ENCODE measurements around the gene FOXL1.
A peak's percentile ranks its signal among the peaks of the same experiment; 100 is the strongest.

FOXL1 gene

DNA sequence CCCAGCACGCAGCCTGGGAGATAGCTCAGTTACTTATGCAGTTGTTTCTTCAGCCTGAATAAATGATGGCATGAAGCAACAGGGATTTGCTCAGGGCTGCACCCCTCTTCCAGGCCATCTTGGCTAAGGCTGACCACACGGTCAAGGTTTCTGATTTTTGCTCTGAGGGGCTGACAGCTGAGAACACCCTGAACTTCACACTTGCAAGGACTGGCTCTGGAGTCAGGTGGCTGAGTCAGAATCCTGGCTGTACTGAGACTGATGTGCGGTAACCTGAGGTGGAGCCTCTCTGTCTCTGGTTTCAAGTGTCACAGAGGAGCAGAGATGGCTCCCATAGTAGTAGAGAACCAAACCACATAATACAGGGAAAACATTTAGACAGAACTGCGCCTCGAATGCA is 28.1 kb upstream of the FOXL1 start:
- H3K4me3 ChIP-seq (ENCODE audit: low read length): no peak overlapping the region
- H3K9ac ChIP-seq (ENCODE audit: low read depth, low read length): no peak overlapping the region
- H3K36me3 ChIP-seq (ENCODE audit: insufficient read depth, low read length): peaks cover 17% of the 10 kb centered on the region
- H3K4me1 ChIP-seq (ENCODE audit: control insufficient read depth, insufficient read depth, low read length): peaks cover 5% of the 10 kb centered on the region
- no peaks in the 10 kb centered on the region for H3K9me3 ChIP-seq (replicated peaks; ENCODE audit: low read length)
- no peak overlapping the region for H3K4me2 ChIP-seq (ENCODE audit: low read length)
- no peaks in the 10 kb centered on the region for H3K27me3 ChIP-seq (ENCODE audit: control insufficient read depth, insufficient read depth, low read length)

DNA sequence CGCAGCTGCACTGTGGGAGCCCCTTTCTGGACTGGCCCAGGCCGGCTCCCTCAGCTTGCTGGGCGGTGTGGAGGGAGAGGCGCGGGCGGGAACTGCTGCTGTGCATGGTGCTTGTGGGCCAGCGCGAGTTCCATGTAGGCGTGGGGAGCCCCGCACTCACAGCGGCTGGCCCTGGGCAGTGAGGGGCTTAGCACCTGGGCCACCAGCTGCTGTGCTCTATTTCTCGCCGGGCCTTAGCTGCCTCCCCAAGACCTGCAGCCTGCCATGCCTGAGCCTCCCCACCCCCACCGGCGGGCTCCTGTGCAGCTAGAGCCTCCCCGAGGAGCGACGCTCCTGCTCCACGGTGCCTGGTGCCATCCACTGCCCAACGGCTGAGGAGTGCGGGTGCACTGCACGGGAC is 25.0 kb upstream of the FOXL1 start:
- Histone ChIP-seq H3K4me1 (ENCODE audit: control insufficient read depth, insufficient read depth, low read length) (peaks cover 15% of the 10 kb centered on the region), H3K27me3 (ENCODE audit: control insufficient read depth, insufficient read depth, low read length) (no peaks in the 10 kb centered on the region), H3K9me3 (replicated peaks; ENCODE audit: low read length) (no peaks in the 10 kb centered on the region), H3K9ac (ENCODE audit: low read depth, low read length) (no peak overlapping the region), H3K4me2 (ENCODE audit: low read length) (no peak overlapping the region), H3K36me3 (ENCODE audit: insufficient read depth, low read length) (peaks cover 13% of the 10 kb centered on the region), H3K4me3 (ENCODE audit: low read length) (no peak overlapping the region)

DNA sequence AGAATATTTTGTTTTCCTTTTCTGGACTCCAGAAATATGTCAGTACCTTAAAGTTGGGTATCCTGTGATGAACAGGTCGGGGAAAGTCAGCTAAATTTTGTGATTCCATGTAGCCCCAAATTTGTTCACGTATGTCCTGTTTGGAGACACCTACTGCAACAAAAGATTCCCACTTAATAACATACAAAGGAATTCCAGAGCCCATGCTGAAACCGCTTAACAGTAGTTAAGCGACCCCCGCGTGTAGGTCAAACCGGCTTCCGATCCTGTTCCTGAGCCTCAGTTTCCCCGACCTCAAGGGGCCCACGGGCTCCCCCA is 23.8 kb upstream of the FOXL1 start:
- Histone ChIP-seq H3K9me3 (replicated peaks; ENCODE audit: low read length) (no peaks in the 10 kb centered on the region), H3K4me2 (ENCODE audit: low read length) (peak overlapping the region; percentile 95), H3K36me3 (ENCODE audit: insufficient read depth, low read length) (peaks cover 13% of the 10 kb centered on the region), H3K4me3 (ENCODE audit: low read length) (peak overlapping the region; percentile 93), H3K4me1 (ENCODE audit: control insufficient read depth, insufficient read depth, low read length) (peaks cover 15% of the 10 kb centered on the region), H3K27me3 (ENCODE audit: control insufficient read depth, insufficient read depth, low read length) (no peaks in the 10 kb centered on the region), H3K9ac (ENCODE audit: low read depth, low read length) (peak overlapping the region; percentile 94)

DNA sequence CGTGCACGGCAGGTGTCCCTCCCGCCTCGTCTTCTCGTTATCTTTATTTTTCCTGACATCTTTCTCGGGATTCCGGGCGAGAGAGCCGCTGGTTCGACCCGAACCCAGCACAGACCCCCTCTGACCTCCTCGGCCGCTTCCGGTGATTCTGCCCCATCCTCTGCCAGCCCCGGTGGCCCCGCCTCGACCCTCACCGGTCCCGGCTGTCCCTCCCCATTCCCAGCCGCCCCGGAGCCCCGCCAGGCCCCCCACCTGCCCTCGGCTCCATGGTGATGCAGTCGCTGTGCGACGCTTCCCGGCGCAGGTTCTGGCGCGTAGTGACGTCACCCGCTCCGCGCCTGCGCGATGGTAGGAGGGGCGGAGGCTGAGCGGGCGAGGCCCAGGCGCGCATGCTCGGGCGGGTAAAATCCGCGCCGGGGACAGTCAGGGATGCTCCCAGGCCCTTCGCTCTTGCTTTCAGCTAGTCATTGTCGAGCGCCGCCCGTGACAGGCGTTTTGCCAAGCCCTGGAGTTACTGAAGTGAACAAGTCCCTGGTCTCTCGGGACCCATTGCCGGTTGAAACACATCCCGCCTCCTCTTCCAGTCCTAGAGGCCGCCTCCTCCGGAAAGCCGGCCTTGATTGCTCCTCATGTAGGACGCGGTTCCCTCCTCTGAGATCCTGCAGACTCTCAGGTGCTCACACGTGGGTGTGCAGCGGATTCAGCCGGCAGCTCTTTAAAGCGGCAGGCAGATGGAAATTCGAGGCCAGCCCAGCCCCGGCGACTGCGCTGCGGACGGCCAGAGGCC is 23.2 kb upstream of the FOXL1 start, which contains the start of gene MTHFSD:
MTHFSD (minus strand) TSS at position 319 of the 787 bp plus-strand sequence; CDS start at position 268, 51 bp downstream.
- peak within 1 kb of the TSS; percentile 95 for H3K4me2 ChIP-seq (ENCODE audit: low read length)
- peaks cover 15% of the 10 kb centered on the region for H3K4me1 ChIP-seq (ENCODE audit: control insufficient read depth, insufficient read depth, low read length)
- peaks cover 13% of the 10 kb centered on the region for H3K36me3 ChIP-seq (ENCODE audit: insufficient read depth, low read length)
- H3K9ac ChIP-seq (ENCODE audit: low read depth, low read length): peak within 1 kb of the TSS; percentile 94
- H3K9me3 ChIP-seq (replicated peaks; ENCODE audit: low read length): no peaks in the 10 kb centered on the region
- H3K27me3 ChIP-seq (ENCODE audit: control insufficient read depth, insufficient read depth, low read length): no peaks in the 10 kb centered on the region
- peak within 1 kb of the TSS; percentile 93 for H3K4me3 ChIP-seq (ENCODE audit: low read length)

DNA sequence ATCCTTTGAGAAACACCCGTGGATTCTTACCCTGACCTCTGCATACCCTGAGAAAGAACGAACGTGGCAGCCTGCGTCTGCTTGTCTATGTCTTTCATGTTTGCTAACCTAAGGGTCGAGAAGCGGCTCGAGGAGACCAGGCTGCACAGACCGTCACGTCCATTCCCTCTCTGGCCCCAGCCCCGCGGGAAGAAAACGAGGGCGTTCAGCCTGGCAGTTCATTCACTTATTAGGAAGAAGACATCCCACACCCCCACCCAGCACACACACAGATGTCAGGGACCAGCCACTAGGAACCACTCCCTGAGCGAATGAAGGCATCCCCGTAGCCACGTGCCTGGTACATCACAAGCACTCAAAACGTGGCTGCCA is 22.7 kb upstream of the FOXL1 start:
- peak overlapping the region; percentile 95 for H3K4me2 ChIP-seq (ENCODE audit: low read length)
- H3K9me3 ChIP-seq (replicated peaks; ENCODE audit: low read length): no peaks in the 10 kb centered on the region
- peak overlapping the region; percentile 93 for H3K4me3 ChIP-seq (ENCODE audit: low read length)
- H3K27me3 ChIP-seq (ENCODE audit: control insufficient read depth, insufficient read depth, low read length): no peaks in the 10 kb centered on the region
- H3K9ac ChIP-seq (ENCODE audit: low read depth, low read length): peak overlapping the region; percentile 94
- H3K36me3 ChIP-seq (ENCODE audit: insufficient read depth, low read length): peaks cover 12% of the 10 kb centered on the region
- H3K4me1 ChIP-seq (ENCODE audit: control insufficient read depth, insufficient read depth, low read length): peaks cover 15% of the 10 kb centered on the region

DNA sequence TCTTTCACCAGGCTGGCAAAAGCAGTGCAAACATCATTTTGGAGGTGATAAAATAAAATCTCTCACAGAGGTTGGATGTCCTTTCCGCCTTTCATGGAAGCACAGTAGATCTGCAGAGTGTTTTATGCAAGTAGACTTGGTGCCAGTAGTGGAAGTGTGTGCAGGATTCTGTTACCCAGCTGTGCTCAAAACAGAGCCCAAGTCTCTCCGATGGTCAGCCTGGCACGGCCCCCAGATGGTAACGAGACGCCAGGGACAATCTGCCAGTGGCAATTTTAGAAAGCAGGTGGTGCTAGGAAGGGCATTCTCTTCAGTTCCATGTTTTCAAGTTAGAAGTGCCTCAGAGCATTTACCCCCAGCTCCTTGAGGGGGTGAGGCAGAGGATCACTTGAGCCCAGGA is 21.8 kb upstream of the FOXL1 start:
- peaks cover 3% of the 10 kb centered on the region for H3K36me3 ChIP-seq (ENCODE audit: insufficient read depth, low read length)
- no peak overlapping the region for H3K4me3 ChIP-seq (ENCODE audit: low read length)
- H3K4me1 ChIP-seq (ENCODE audit: control insufficient read depth, insufficient read depth, low read length): peaks cover 15% of the 10 kb centered on the region
- no peak overlapping the region for H3K9ac ChIP-seq (ENCODE audit: low read depth, low read length)
- no peak overlapping the region for H3K4me2 ChIP-seq (ENCODE audit: low read length)
- no peaks in the 10 kb centered on the region for H3K27me3 ChIP-seq (ENCODE audit: control insufficient read depth, insufficient read depth, low read length)
- no peaks in the 10 kb centered on the region for H3K9me3 ChIP-seq (replicated peaks; ENCODE audit: low read length)

DNA sequence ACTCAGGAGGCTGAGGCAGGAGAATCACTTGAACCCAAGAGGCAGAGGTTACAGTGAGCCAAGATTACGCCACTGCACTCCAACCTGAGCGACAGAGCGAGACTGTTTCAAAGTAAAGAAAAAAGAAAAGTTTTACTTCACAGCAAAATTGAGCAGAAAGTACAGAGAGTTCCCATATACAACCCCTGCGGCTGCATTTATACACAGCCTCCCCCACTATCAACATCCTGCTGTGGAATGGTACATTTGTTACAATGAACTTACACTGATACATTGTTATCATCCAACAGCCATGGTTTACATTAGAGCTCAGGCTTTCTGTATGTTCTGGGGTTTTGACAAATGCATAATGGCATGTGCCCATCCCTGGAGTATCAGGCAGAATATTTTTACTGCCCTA is 20.8 kb upstream of the FOXL1 start:
- Histone ChIP-seq H3K4me3 (ENCODE audit: low read length) (no peak overlapping the region), H3K36me3 (ENCODE audit: insufficient read depth, low read length) (no peaks in the 10 kb centered on the region), H3K9me3 (replicated peaks; ENCODE audit: low read length) (no peaks in the 10 kb centered on the region), H3K4me1 (ENCODE audit: control insufficient read depth, insufficient read depth, low read length) (peaks cover 15% of the 10 kb centered on the region), H3K27me3 (ENCODE audit: control insufficient read depth, insufficient read depth, low read length) (no peaks in the 10 kb centered on the region), H3K9ac (ENCODE audit: low read depth, low read length) (no peak overlapping the region), H3K4me2 (ENCODE audit: low read length) (no peak overlapping the region)

DNA sequence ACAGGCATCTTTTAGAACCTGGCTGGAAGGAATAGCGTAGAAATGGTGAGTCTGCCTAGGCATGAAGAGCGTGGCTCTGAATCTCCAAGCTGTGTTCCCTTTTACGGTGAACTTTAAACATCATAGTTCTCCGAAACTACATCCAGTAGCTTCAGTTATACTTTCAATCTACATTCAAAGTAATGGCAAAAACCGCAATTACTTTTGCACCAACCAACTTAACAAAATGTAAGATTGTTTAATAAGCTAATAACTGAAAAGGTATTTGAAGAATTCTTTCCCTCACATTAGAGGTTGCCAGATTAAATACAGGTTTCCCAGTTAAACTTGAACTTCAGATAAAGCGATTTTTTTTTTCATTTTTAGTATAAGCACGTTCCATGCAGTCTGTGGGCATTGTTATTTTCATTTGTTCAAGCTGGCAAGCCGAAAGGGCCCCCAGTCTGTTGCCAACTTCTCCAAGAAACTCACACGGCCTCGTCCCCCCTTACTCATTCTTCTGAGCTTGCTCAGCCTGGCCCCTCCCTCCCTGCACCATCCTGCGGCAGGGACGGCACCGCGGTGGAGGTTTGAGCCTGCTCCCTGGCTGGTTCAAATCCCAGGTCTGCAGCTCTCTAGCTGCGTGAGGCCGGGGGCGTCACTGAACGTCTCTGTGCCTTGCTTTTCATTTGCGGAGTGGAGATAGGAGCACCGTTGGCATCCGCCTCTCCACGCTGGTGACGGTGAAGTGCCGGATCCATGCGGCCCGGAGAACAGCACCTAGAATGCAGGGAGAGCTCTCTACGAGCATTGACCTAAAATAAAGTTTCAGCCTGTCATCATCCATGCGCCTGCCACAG is 19.8 kb upstream of the FOXL1 start:
- H3K9ac ChIP-seq (ENCODE audit: low read depth, low read length): no peak overlapping the region
- no peaks in the 10 kb centered on the region for H3K36me3 ChIP-seq (ENCODE audit: insufficient read depth, low read length)
- H3K4me3 ChIP-seq (ENCODE audit: low read length): no peak overlapping the region
- H3K4me2 ChIP-seq (ENCODE audit: low read length): no peak overlapping the region
- H3K9me3 ChIP-seq (replicated peaks; ENCODE audit: low read length): no peaks in the 10 kb centered on the region
- H3K27me3 ChIP-seq (ENCODE audit: control insufficient read depth, insufficient read depth, low read length): no peaks in the 10 kb centered on the region
- peaks cover 20% of the 10 kb centered on the region for H3K4me1 ChIP-seq (ENCODE audit: control insufficient read depth, insufficient read depth, low read length)

DNA sequence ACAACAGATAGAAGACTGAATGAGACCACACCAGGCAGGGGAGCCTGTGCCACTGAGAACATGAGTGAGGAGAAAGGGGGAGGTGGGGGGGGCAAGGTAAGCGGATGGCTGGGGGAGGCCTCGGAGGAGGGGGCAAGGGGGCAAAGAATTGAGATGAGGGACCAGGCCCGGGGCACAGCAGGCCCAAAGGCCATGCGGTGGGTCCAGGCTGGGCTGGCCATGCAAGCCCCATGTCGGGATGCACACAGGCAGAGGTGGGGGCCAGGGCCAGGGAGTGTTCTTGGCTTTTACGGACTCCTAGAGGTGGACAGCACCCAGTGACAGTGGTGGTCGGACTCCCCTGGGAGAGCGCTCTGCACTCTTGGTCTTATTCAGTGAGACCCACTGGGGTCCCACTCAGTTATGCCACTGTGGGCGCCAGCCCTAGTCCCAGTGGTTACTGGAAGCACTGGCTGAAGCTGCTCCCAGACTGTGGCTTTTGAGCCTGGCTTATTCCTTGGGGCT is 18.5 kb upstream of the FOXL1 start:
- H3K36me3 ChIP-seq (ENCODE audit: insufficient read depth, low read length): no peaks in the 10 kb centered on the region
- H3K9ac ChIP-seq (ENCODE audit: low read depth, low read length): no peak overlapping the region
- no peak overlapping the region for H3K4me2 ChIP-seq (ENCODE audit: low read length)
- H3K4me3 ChIP-seq (ENCODE audit: low read length): no peak overlapping the region
- no peaks in the 10 kb centered on the region for H3K27me3 ChIP-seq (ENCODE audit: control insufficient read depth, insufficient read depth, low read length)
- peaks cover 25% of the 10 kb centered on the region for H3K4me1 ChIP-seq (ENCODE audit: control insufficient read depth, insufficient read depth, low read length)
- H3K9me3 ChIP-seq (replicated peaks; ENCODE audit: low read length): no peaks in the 10 kb centered on the region

DNA sequence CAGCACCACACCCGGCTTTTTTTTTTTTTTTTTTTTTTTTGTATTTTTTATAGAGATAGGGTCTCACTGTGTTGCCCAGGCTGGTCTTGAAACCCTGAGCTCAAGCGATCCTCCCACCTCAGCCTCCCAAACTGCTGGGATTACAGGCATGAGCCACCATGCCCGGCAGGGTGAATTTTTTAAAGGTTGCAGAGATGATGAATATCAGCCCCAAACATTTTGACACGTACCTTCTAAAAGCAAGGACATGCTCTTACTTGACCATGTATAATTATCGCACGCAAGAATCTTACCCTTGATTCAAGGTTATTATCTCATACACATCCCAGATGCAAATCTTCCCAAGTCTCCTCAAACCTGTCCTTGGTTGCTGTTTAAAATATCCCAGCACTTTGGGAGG is 16.0 kb upstream of the FOXL1 start:
- H3K4me1 ChIP-seq (ENCODE audit: control insufficient read depth, insufficient read depth, low read length): peaks cover 29% of the 10 kb centered on the region
- H3K4me2 ChIP-seq (ENCODE audit: low read length): no peak overlapping the region
- H3K36me3 ChIP-seq (ENCODE audit: insufficient read depth, low read length): no peaks in the 10 kb centered on the region
- no peak overlapping the region for H3K4me3 ChIP-seq (ENCODE audit: low read length)
- H3K9ac ChIP-seq (ENCODE audit: low read depth, low read length): no peak overlapping the region
- H3K9me3 ChIP-seq (replicated peaks; ENCODE audit: low read length): no peaks in the 10 kb centered on the region
- no peaks in the 10 kb centered on the region for H3K27me3 ChIP-seq (ENCODE audit: control insufficient read depth, insufficient read depth, low read length)

DNA sequence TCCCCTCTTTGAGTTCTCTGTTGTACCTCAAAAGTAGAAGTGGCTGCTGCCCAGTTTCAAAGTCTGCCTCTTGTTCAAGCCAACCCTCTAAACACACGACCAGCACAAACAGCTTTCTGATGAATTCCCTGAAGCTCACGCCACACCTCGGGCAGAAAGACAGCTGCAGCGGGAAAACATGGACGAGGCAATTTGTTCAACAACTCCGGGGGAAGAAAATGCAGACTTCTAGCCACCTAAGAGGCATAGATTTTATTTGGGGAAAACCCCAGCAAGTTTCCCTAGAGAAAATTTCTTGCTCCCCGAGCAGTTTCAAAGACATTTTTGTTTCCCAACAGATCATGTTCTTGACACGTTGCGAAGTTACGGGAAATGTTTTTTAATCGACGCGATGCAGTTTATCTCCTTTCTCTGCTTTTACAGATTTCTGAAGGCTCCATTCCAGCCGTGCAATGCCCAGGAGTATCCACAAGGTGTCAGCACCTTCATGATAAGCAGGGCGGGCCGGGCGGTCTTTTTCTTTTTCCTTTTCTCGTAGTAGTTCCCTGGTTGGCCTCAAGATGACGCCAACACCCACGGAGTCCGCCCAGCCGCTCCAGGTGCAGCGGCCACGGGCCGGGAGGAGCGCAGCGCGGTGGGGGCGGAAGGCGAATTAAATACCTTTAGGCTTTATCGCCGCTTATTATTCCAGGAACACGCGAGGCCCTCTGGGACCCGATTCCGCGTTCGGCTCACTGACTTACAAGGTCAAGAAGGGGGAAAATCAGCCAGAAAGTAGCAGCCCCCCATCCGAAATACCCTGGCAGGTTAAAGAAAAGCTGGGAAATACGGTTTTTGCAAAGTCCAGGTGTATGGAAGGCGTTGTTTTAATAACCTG is 14.6 kb upstream of the FOXL1 start:
- H3K36me3 ChIP-seq (ENCODE audit: insufficient read depth, low read length): peaks cover 3% of the 10 kb centered on the region
- H3K9me3 ChIP-seq (replicated peaks; ENCODE audit: low read length): no peaks in the 10 kb centered on the region
- H3K4me1 ChIP-seq (ENCODE audit: control insufficient read depth, insufficient read depth, low read length): peaks cover 29% of the 10 kb centered on the region
- H3K4me3 ChIP-seq (ENCODE audit: low read length): peak overlapping the region; percentile 90
- H3K27me3 ChIP-seq (ENCODE audit: control insufficient read depth, insufficient read depth, low read length): no peaks in the 10 kb centered on the region
- peak overlapping the region; percentile 98 for H3K9ac ChIP-seq (ENCODE audit: low read depth, low read length)
- H3K4me2 ChIP-seq (ENCODE audit: low read length): peak overlapping the region; percentile 91

Data from skeletal muscle satellite cell (primary cell).